H1 (cell line): Measurements from ENCODE around the gene CFAP74. TPM values are rescaled to one million over a fixed set of nuclear protein-coding genes. Genes with fewer than 3 reads are reported as not detected.

ENCODE experiments used
- CTCF ChIA-PET: fragments of 300-600 bp; sonication (Branson Sonifier 250); formaldehyde crosslinking; loops from one replicate; lab custom pipeline; 2021; ENCODE audit not compliant: partially characterized antibody; lab: Charles Lee
- POLR2A ChIA-PET: fragments of 300-600 bp; sonication (Branson Sonifier 250); formaldehyde crosslinking; loops from one replicate; lab custom pipeline; 2021; ENCODE audit warnings: inconsistent platforms; ENCODE audit not compliant: partially characterized antibody; lab: Charles Lee
- DNase-seq, 2 experiments: peaks; one replicate each; pipeline versions ENCODE4 v3.0.0 to v3.0.0-alpha.2; 2010 to 2022; ENCODE audit warnings: low spot score in 2 of 2, low read depth in 1 of 2, mixed read lengths in 1 of 2
- FAIRE-seq: peaks from 2 replicates; lab custom pipeline; 2011; peaks lifted over from hg19 to GRCh38; lab: Jason Lieb, UNC
- H2AFZ ChIP-seq: 2 replicates; pipeline ENCODE4 v1.8.1; 2012; ENCODE audit warnings: low read length, inconsistent platforms
- H2AK5ac ChIP-seq: 2 replicates; pipeline ENCODE4 v1.6.1; 2013; ENCODE audit warnings: low read depth, low read length
- H2BK120ac ChIP-seq: replicated peaks from 2 replicates; pipeline ENCODE3; 2013; ENCODE audit warnings: low read depth, low read length, inconsistent platforms
- H2BK12ac ChIP-seq: 2 replicates; pipeline ENCODE4 v1.6.1; 2013; ENCODE audit warnings: low read depth, low read length
- H2BK15ac ChIP-seq: 2 replicates; pipeline ENCODE4 v1.6.1; 2013; ENCODE audit warnings: low read length
- H2BK20ac ChIP-seq: 2 replicates; pipeline ENCODE4 v1.6.1; 2013; ENCODE audit warnings: low read length
- H2BK5ac ChIP-seq: 2 replicates; pipeline ENCODE4 v1.6.1; 2013; ENCODE audit warnings: low read depth, low read length
- H3K14ac ChIP-seq: 2 replicates; pipeline ENCODE4 v1.6.1; 2013; ENCODE audit warnings: inconsistent platforms; ENCODE audit not compliant: insufficient read length
- H3K18ac ChIP-seq: 2 replicates; pipeline ENCODE4 v1.6.1; 2013; ENCODE audit warnings: low read length; ENCODE audit errors: extremely low read depth
- H3K23ac ChIP-seq: 2 replicates; pipeline ENCODE4 v1.6.1; 2013; ENCODE audit warnings: inconsistent platforms; ENCODE audit not compliant: insufficient read length
- H3K23me2 ChIP-seq: 2 replicates; pipeline ENCODE4 v1.6.1; 2013; ENCODE audit warnings: low read depth, low read length
- H3K27ac ChIP-seq: 2 replicates; pipeline ENCODE4 v1.6.1; 2011; ENCODE audit warnings: low read depth, low read length, inconsistent platforms
- H3K27me3 ChIP-seq, 4 experiments: replicated peaks in 1 of 4; 1 replicate in 1 of 4; 2 replicates in 3 of 4; pipeline versions ENCODE4 v1.6.1 to v1.8.1; 2011 to 2013; ENCODE audit warnings: low read length in 3 of 4, mild to moderate bottlenecking in 3 of 4, inconsistent platforms in 2 of 4, mixed read lengths in 2 of 4, moderate library complexity in 1 of 4; ENCODE audit not compliant: control insufficient read depth in 3 of 4, insufficient read depth in 3 of 4; ENCODE audit errors: extremely low read depth in 1 of 4
- H3K36me3 ChIP-seq, 4 experiments: 2 replicates each; pipeline versions ENCODE4 v1.6.1 to v1.8.1; 2011 to 2013; ENCODE audit warnings: mild to moderate bottlenecking in 4 of 4, low read length in 3 of 4, moderate library complexity in 2 of 4, control low read depth in 1 of 4, inconsistent platforms in 1 of 4; ENCODE audit not compliant: insufficient read depth in 4 of 4, control insufficient read depth in 2 of 4
- H3K4ac ChIP-seq: replicated peaks from 2 replicates; pipeline ENCODE3; 2013; ENCODE audit warnings: low read length, low read depth, mixed read lengths, inconsistent platforms; ENCODE audit not compliant: insufficient read length
- H3K4me1 ChIP-seq, 4 experiments: replicated peaks in 1 of 4; 1 replicate in 1 of 4; 2 replicates in 3 of 4; pipeline versions ENCODE4 v1.6.1 to v1.8.1; 2011 to 2013; ENCODE audit warnings: low read length in 3 of 4, inconsistent platforms in 2 of 4, mixed read lengths in 1 of 4; ENCODE audit not compliant: insufficient read depth in 4 of 4, control insufficient read depth in 3 of 4
- H3K4me2 ChIP-seq, 2 experiments: 2 replicates each; pipeline versions ENCODE4 v1.6.1 to v1.8.1; 2011 to 2013; ENCODE audit warnings: low read depth in 2 of 2, low read length in 2 of 2, control low read depth in 1 of 2, inconsistent platforms in 1 of 2, mild to moderate bottlenecking in 1 of 2; ENCODE audit not compliant: insufficient read depth in 1 of 2
- H3K4me3 ChIP-seq, 4 experiments: fragments of 200-600, 300-600 bp in 1 of 4; sonication (generic), shearing (Covaris generic), sonication (Bioruptor Twin) in 1 of 4; 2 replicates each; pipeline versions ENCODE4 v1.5.1 to v1.8.1; 2011 to 2016; ENCODE audit warnings: low read length in 4 of 4, low read depth in 3 of 4, control low read depth in 2 of 4, inconsistent platforms in 2 of 4, mild to moderate bottlenecking in 2 of 4, mixed read lengths in 1 of 4, moderate library complexity in 1 of 4; ENCODE audit not compliant: insufficient read depth in 2 of 4; ENCODE audit errors: extremely low read depth in 1 of 4
- H3K56ac ChIP-seq: replicated peaks from 2 replicates; pipeline ENCODE3; 2013; ENCODE audit warnings: low read depth, mild to moderate bottlenecking, mixed read lengths, low read length, inconsistent platforms; ENCODE audit not compliant: insufficient read length
- H3K79me1 ChIP-seq: 2 replicates; pipeline ENCODE4 v1.6.1; 2013; ENCODE audit warnings: low read depth, low read length, control low read depth
- H3K79me2 ChIP-seq, 2 experiments: 2 replicates each; pipeline versions ENCODE4 v1.6.1 to v1.8.1; 2012 to 2013; ENCODE audit warnings: low read length in 2 of 2, mild to moderate bottlenecking in 2 of 2, inconsistent platforms in 1 of 2; ENCODE audit not compliant: insufficient read depth in 2 of 2, control insufficient read depth in 1 of 2
- H3K9ac ChIP-seq, 4 experiments: replicated peaks in 1 of 4; 1 replicate in 1 of 4; 2 replicates in 3 of 4; pipeline versions ENCODE4 v1.6.1 to v1.8.1; 2011 to 2013; ENCODE audit warnings: low read depth in 3 of 4, low read length in 3 of 4, control low read depth in 2 of 4, mild to moderate bottlenecking in 2 of 4, moderate library complexity in 2 of 4, inconsistent platforms in 1 of 4; ENCODE audit errors: extremely low read depth in 1 of 4
- H3K9me3 ChIP-seq, 2 experiments: 2 replicates each; pipeline versions ENCODE4 v1.6.1 to v1.8.1; 2012 to 2013; ENCODE audit warnings: mild to moderate bottlenecking in 2 of 2, moderate library complexity in 2 of 2, control low read depth in 1 of 2, inconsistent platforms in 1 of 2, low read depth in 1 of 2, low read length in 1 of 2, mixed read lengths in 1 of 2; ENCODE audit not compliant: insufficient read depth in 2 of 2
- H4K20me1 ChIP-seq, 2 experiments: replicated peaks in 1 of 2; 2 replicates each; pipeline versions ENCODE3 to v1.8.1; 2011 to 2013; ENCODE audit warnings: inconsistent platforms in 2 of 2, low read length in 2 of 2, mild to moderate bottlenecking in 1 of 2; ENCODE audit not compliant: insufficient read depth in 2 of 2, control insufficient read depth in 1 of 2
- H4K5ac ChIP-seq: 2 replicates; pipeline ENCODE4 v1.6.1; 2013; ENCODE audit warnings: low read length, low read depth, mixed read lengths, inconsistent platforms; ENCODE audit not compliant: insufficient read length
- H4K8ac ChIP-seq: 2 replicates; pipeline ENCODE4 v1.8.0; 2013; ENCODE audit warnings: mild to moderate bottlenecking, moderate library complexity, low read length, inconsistent platforms; ENCODE audit not compliant: insufficient read depth; ENCODE audit errors: extremely low read depth
- H4K91ac ChIP-seq: replicated peaks from 2 replicates; pipeline ENCODE3; 2013; ENCODE audit warnings: low read length, mixed read lengths, inconsistent platforms; ENCODE audit not compliant: insufficient read length
- BRCA1 ChIP-seq: IDR thresholded peaks from 2 replicates; pipeline ENCODE4 v1.6.1; 2012; ENCODE audit warnings: low read depth, low read length, improper control_type of control experiment
- CBX8 ChIP-seq: fragments of 300-800, 300-1000 bp; sonication (generic); IDR thresholded peaks from 2 replicates; pipeline ENCODE4 v1.7.1; 2016; ENCODE audit warnings: low read depth, low read length, borderline replicate concordance
- CTBP2 ChIP-seq: IDR thresholded peaks from 2 replicates; pipeline ENCODE4 v1.7.0; 2011; ENCODE audit warnings: borderline replicate concordance, mild to moderate bottlenecking, moderate library complexity, mixed read lengths, low read length; ENCODE audit not compliant: insufficient read depth, insufficient read length
- HDAC2 ChIP-seq, 2 experiments: fragments of 300-600 bp in 1 of 2; sonication (generic) in 1 of 2; IDR thresholded peaks; 2 replicates each; pipeline ENCODE4 v1.6.1; 2011 to 2012; ENCODE audit warnings: low read depth in 2 of 2, low read length in 2 of 2, mild to moderate bottlenecking in 2 of 2, moderate library complexity in 2 of 2, borderline replicate concordance in 1 of 2, inconsistent platforms in 1 of 2
- PHF8 ChIP-seq: fragments of 200-600 bp; sonication (generic); conservative IDR thresholded peaks from 2 replicates; pipeline ENCODE4 v1.7.1; 2012; ENCODE audit warnings: low read depth, mild to moderate bottlenecking, inconsistent platforms, low read length, moderate library complexity
- POLR2AphosphoS5 ChIP-seq: IDR thresholded peaks from 2 replicates; pipeline ENCODE4 v1.6.1; 2011; ENCODE audit warnings: low read depth, low read length
- RFX5 ChIP-seq: IDR thresholded peaks from 2 replicates; pipeline ENCODE4 v1.6.1; 2011; ENCODE audit warnings: low read depth, low read length, improper control_type of control experiment, borderline replicate concordance
- SUZ12 ChIP-seq: fragments of 200-600 bp; sonication (generic); IDR thresholded peaks from 2 replicates; pipeline ENCODE4 v1.6.1; 2012; ENCODE audit warnings: mild to moderate bottlenecking, inconsistent platforms, low read length, moderate library complexity, mixed read lengths
- WGBS, 2 experiments: shearing (Covaris generic) in 1 of 2; methylation state at CpG; one replicate each; pipeline versions ENCODE4 v1.1.6 to v1.1.7; 2013 to 2015; ENCODE audit warnings: low lambda C conversion rate in 2 of 2, mixed read lengths in 2 of 2, inconsistent platforms in 1 of 2, low coverage in 1 of 2, missing lambda C conversion rate in 1 of 2; ENCODE audit not compliant: insufficient replicate concordance in 2 of 2, insufficient coverage in 1 of 2, insufficient read length in 1 of 2; ENCODE audit errors: extremely low coverage in 1 of 2, missing lambda C conversion rate in 1 of 2; 5-methylcytosine and 5-hydroxymethylcytosine counted together
- polyA plus RNA-seq, 7 experiments: library from polyadenylated mRNA; depleted of rRNA in 3 of 7; stranded (reverse) in 5 of 7; unstranded in 2 of 7; fragments of >200 nt in 5 of 7; fragments of 200-250 nt in 2 of 7; gene quantifications; 1 replicate in 5 of 7; 2 replicates in 1 of 7; 4 replicates in 1 of 7; pipeline versions ENCODE4 v1.2.1 to v1.2.3, GENCODE V29; 2011 to 2013; ENCODE audit warnings: missing spikeins in 2 of 7, mixed read lengths in 2 of 7
- total RNA-seq: library from RNA; stranded (reverse); fragmentation: NEBNext Ultra II Directional; extraction: Animal tissue kit (Norgen Biotek cat#: 25700); gene quantifications from 2 replicates; pipeline ENCODE4 v1.2.1, GENCODE V29; 2021

CFAP74 gene
- total and polyA plus RNA-seq, 2 of the 8 experiments (the other 6 are each of a cell fraction or from before 2014, with no cell fraction given) = 0.09 to 0.20 TPM

GRCh38 chr1:1971688-1972087 is 31.9 kb downstream of the CFAP74 start:
- no peak for TF ChIP-seq PHF8
- TF ChIP-seq POLR2AphosphoS5 = no peak
- TF ChIP-seq CBX8 = no peak
- no peak for TF ChIP-seq BRCA1
- TF ChIP-seq HDAC2 (IDR thresholded peaks at IDR 0.05; ENCODE audit: borderline replicate concordance in 1 of 2, low read depth in 2 of 2, low read length in 2 of 2) = no peak
- no peak for TF ChIP-seq RFX5
- TF ChIP-seq SUZ12 = no peak
- no peak for TF ChIP-seq CTBP2
- TF ChIP-seq, all 59 proteins: peak for 0
- Histone ChIP-seq H3K14ac (no peak overlapping the region), H4K20me1 (peaks cover 0 to 10% of the 10 kb centered on the region in 2 experiments), H2BK5ac (no peak overlapping the region), H4K8ac (no peak overlapping the region), H3K4me1 (no peaks in the 10 kb centered on the region), H3K9ac (no peak overlapping the region), H3K4me2 (no peak overlapping the region), H3K27ac (no peak overlapping the region), H4K91ac (no peak overlapping the region), H2BK20ac (no peak overlapping the region), H2BK15ac (no peak overlapping the region), H2BK120ac (no peak overlapping the region), H3K9me3 (peaks cover 6 to 10% of the 10 kb centered on the region in 2 experiments; a peak in 2 of 4 replicates), H3K27me3 (no peaks in the 10 kb centered on the region), H3K36me3 (no peaks in the 10 kb centered on the region; a peak in 1 of 8 replicates), H2AFZ (no peak overlapping the region), H3K18ac (no peak overlapping the region), H3K79me2 (no peaks in the 10 kb centered on the region), H3K23me2 (no peaks in the 10 kb centered on the region; the same call in 1 of the 2 replicates), H3K79me1 (peaks cover 5% of the 10 kb centered on the region), H2BK12ac (no peak overlapping the region), H3K4ac (no peak overlapping the region), H4K5ac (no peak overlapping the region), H3K4me3 (no peak overlapping the region), H3K56ac (no peak overlapping the region), H3K23ac (no peak overlapping the region), H2AK5ac (no peak overlapping the region)
- POLR2A ChIA-PET = no interaction called here
- FAIRE-seq = no peak
- CTCF ChIA-PET = no interaction called here
- WGBS, 2 experiments = 93% methylated on average over 12 of the region's 21 CpGs; no CpG with 5 or more reads in 1 of the 2 experiments
- DNase-seq = no peak
